ENCODE measurements around the gene TSPO.

The TSPO gene

DNA sequence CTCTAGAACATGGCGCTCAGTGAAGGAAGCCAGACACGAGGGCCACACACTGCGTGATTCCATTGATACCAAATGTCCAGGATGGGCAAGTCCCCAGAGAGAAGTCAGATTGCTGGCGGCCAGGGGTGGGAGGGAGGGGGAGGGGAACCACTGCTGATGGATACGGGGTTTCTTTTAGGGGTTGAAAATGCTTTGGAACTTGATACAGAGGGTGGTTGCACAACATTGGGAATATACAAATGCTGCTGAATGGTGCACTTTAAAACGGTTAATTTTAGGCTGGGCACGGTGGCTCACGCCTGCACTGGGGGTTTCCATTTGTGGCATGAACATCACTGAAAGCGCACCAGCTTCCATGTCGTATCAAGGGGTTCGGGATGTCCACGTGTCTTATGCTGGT lies 5.1 kb downstream of the TSPO start:
- H3K27me3 ChIP-seq (ENCODE audit: control insufficient read depth in 2 of 2, insufficient read depth in 2 of 2, low read length in 2 of 2): no peaks in the 10 kb centered on the region
- no peak overlapping the region for H3K4me3 ChIP-seq (ENCODE audit: low read length in 2 of 2)
- no peaks in the 10 kb centered on the region for H3K9me3 ChIP-seq (ENCODE audit: control insufficient read depth in 2 of 2, low read length in 2 of 2)
- H3K36me3 ChIP-seq (ENCODE audit: control insufficient read depth in 2 of 2, insufficient read depth in 2 of 2, low read length in 2 of 2): peaks cover 5 to 8% of the 10 kb centered on the region in 2 donors
- H3K4me1 ChIP-seq (ENCODE audit: control insufficient read depth in 2 of 2, insufficient read depth in 2 of 2, low read length in 2 of 2): peaks cover 40 to 56% of the 10 kb centered on the region in 2 donors
- H3K27ac ChIP-seq (ENCODE audit: low read depth in 2 of 2, low read length in 2 of 2): no peak overlapping the region
- H3K9ac ChIP-seq (ENCODE audit: low read depth in 1 of 2, low read length in 2 of 2): no peak overlapping the region

DNA sequence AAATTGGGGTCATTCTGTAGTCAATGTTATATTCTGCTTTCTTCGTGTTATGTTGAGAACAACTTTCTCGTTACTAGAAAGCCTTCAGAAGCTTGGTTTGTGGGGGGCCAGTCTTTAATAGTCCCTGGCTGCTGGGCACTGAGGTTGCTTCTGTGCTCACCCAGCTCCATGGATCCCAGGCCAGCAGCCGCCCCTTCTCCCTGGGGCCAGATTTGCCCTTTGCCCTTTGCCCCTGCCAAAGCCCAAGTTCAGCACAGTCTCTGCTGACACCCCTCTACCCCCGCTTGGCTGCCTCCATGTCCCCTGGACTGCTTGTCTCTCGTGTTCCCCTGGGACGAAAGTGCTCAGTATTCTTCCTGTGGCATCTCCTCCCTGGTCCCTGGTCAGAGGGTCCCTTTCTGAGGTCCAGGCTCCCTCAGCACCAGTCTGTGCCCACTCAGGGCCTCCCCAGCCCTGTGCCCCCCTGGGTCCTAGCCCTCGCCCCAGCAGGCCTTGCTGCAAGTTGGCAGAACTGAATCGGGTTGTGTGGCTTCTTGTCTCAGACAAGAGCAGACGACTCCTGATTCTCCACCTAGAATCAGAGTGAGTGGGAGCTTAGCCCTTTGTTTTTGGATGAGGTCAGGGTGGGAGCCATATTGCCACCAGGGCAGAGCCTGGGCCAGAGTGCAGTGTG lies 6.7 kb downstream of the TSPO start:
- Histone ChIP-seq H3K9ac (ENCODE audit: low read depth in 1 of 2, low read length in 2 of 2) (peak overlapping the region in 1 of 2 donors; percentile 53), H3K4me3 (ENCODE audit: low read length in 2 of 2) (no peak overlapping the region), H3K27ac (ENCODE audit: low read depth in 2 of 2, low read length in 2 of 2) (peak overlapping the region; percentile 67 to 83), H3K36me3 (ENCODE audit: control insufficient read depth in 2 of 2, insufficient read depth in 2 of 2, low read length in 2 of 2) (peaks cover 8 to 13% of the 10 kb centered on the region in 2 donors), H3K27me3 (ENCODE audit: control insufficient read depth in 2 of 2, insufficient read depth in 2 of 2, low read length in 2 of 2) (no peaks in the 10 kb centered on the region), H3K9me3 (ENCODE audit: control insufficient read depth in 2 of 2, low read length in 2 of 2) (no peaks in the 10 kb centered on the region), H3K4me1 (ENCODE audit: control insufficient read depth in 2 of 2, insufficient read depth in 2 of 2, low read length in 2 of 2) (peaks cover 33 to 45% of the 10 kb centered on the region in 2 donors)

DNA sequence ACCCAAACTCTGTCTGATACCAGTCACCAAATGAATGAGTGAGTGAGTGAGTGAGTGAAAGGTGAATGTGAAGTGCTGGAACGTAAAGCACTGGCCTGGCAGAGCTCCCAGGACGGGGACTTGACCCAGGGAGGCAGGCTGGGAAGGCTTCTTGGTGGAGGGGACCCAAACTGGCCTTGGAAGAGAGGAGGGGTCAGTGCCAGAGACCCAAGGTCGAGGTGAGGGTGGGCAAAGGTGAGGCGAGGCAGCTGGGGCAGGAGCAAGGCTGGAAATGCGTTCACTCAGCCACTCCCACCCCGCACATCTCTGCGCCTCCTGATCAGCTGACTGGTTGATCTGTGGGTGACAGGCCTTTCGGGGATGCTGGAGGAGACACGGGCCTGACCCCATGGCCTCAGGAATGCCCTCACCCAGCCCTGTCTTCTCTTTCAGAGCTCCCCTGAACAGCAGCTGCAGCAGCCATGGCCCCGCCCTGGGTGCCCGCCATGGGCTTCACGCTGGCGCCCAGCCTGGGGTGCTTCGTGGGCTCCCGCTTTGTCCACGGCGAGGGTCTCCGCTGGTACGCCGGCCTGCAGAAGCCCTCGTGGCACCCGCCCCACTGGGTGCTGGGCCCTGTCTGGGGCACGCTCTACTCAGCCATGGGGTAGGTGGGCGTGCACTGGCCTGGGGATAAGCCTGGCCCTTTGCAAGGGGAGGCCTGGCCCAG lies 7.6 kb downstream of the TSPO start:
- no peak overlapping the region for H3K4me3 ChIP-seq (ENCODE audit: low read length in 2 of 2)
- H3K27ac ChIP-seq (ENCODE audit: low read depth in 2 of 2, low read length in 2 of 2): peak overlapping the region; percentile 67 to 83
- no peaks in the 10 kb centered on the region for H3K9me3 ChIP-seq (ENCODE audit: control insufficient read depth in 2 of 2, low read length in 2 of 2)
- H3K4me1 ChIP-seq (ENCODE audit: control insufficient read depth in 2 of 2, insufficient read depth in 2 of 2, low read length in 2 of 2): peaks cover 40 to 43% of the 10 kb centered on the region in 2 donors
- H3K36me3 ChIP-seq (ENCODE audit: control insufficient read depth in 2 of 2, insufficient read depth in 2 of 2, low read length in 2 of 2): peaks cover 8 to 14% of the 10 kb centered on the region in 2 donors
- H3K9ac ChIP-seq (ENCODE audit: low read depth in 1 of 2, low read length in 2 of 2): peak overlapping the region in 1 of 2 donors; percentile 53
- H3K27me3 ChIP-seq (ENCODE audit: control insufficient read depth in 2 of 2, insufficient read depth in 2 of 2, low read length in 2 of 2): no peaks in the 10 kb centered on the region

DNA sequence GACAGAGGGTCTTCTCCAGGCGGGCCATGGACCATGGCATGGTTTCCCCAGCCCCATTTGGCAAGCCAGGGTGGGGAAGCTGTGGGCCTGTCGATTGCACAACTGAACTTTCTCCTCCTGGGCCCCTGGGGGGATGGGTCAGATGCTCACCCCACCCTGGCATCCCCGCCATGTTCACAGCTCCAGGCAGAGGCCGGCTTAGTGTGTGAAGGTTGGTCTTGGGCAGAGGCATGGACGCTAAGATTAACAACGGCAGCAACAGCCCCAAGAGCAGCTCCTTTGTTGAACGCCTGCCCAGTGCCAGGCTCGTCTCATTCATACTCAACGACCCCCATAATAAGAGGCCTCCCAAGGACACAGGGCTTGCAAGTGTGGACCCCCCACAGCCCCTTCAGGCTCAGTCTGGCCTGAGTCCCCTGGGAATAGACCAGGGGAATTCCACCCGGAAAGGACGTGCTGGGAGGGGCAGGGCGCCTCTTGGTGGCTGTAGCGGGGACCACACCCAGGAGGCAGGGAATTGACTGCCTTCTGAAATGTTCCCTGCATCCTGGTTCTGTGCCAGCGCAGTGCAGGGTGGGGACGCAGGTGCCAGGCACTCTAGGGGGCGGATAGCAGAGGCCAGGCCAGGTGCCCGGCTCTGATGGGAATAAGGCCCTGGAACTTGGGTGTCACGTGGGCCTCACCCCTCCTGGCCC lies 8.3 kb downstream of the TSPO start:
- Histone ChIP-seq H3K9ac (ENCODE audit: low read depth in 1 of 2, low read length in 2 of 2) (peak overlapping the region; percentile 14 to 53), H3K4me1 (ENCODE audit: control insufficient read depth in 2 of 2, insufficient read depth in 2 of 2, low read length in 2 of 2) (peaks cover 39 to 40% of the 10 kb centered on the region in 2 donors), H3K27ac (ENCODE audit: low read depth in 2 of 2, low read length in 2 of 2) (peak overlapping the region; percentile 67 to 83), H3K9me3 (ENCODE audit: control insufficient read depth in 2 of 2, low read length in 2 of 2) (no peaks in the 10 kb centered on the region), H3K36me3 (ENCODE audit: control insufficient read depth in 2 of 2, insufficient read depth in 2 of 2, low read length in 2 of 2) (peaks cover 8 to 14% of the 10 kb centered on the region in 2 donors), H3K27me3 (ENCODE audit: control insufficient read depth in 2 of 2, insufficient read depth in 2 of 2, low read length in 2 of 2) (no peaks in the 10 kb centered on the region), H3K4me3 (ENCODE audit: low read length in 2 of 2) (no peak overlapping the region)

DNA sequence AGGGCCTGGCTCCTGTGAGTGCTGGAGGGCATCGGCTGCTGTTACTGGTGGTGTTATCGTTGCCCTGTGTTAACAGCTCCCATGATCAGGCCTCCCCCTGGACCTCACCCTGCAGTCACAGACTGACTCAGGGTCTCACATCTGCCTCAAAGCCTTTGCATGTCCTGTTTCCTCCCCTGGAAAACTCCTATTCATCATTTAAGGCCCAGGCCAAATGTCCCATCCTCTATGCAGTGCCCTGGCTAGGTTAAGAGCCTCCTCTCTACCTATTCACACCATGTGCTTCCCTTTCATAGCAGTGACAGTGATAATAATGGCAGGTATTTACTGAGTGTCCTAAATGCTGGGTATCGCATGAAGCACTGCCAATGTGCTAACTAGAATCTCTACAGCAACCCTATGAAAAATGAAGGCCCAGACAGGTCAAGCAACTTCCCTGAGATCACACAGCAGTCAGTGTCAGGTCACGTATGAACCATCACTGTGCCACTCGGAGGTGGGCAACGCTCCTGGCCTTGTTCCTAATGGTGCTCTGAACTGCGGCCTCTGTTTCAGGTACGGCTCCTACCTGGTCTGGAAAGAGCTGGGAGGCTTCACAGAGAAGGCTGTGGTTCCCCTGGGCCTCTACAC lies 9.3 kb downstream of the TSPO start:
- H3K9ac ChIP-seq (ENCODE audit: low read depth in 1 of 2, low read length in 2 of 2): peak overlapping the region; percentile 34 to 36
- peak overlapping the region in 1 of 2 donors; percentile 83 for H3K27ac ChIP-seq (ENCODE audit: low read depth in 2 of 2, low read length in 2 of 2)
- H3K36me3 ChIP-seq (ENCODE audit: control insufficient read depth in 2 of 2, insufficient read depth in 2 of 2, low read length in 2 of 2): peaks cover 8 to 10% of the 10 kb centered on the region in 2 donors
- H3K4me3 ChIP-seq (ENCODE audit: low read length in 2 of 2): no peak overlapping the region
- peaks cover 38 to 39% of the 10 kb centered on the region in 2 donors for H3K4me1 ChIP-seq (ENCODE audit: control insufficient read depth in 2 of 2, insufficient read depth in 2 of 2, low read length in 2 of 2)
- no peaks in the 10 kb centered on the region for H3K27me3 ChIP-seq (ENCODE audit: control insufficient read depth in 2 of 2, insufficient read depth in 2 of 2, low read length in 2 of 2)
- no peaks in the 10 kb centered on the region for H3K9me3 ChIP-seq (ENCODE audit: control insufficient read depth in 2 of 2, low read length in 2 of 2)

DNA sequence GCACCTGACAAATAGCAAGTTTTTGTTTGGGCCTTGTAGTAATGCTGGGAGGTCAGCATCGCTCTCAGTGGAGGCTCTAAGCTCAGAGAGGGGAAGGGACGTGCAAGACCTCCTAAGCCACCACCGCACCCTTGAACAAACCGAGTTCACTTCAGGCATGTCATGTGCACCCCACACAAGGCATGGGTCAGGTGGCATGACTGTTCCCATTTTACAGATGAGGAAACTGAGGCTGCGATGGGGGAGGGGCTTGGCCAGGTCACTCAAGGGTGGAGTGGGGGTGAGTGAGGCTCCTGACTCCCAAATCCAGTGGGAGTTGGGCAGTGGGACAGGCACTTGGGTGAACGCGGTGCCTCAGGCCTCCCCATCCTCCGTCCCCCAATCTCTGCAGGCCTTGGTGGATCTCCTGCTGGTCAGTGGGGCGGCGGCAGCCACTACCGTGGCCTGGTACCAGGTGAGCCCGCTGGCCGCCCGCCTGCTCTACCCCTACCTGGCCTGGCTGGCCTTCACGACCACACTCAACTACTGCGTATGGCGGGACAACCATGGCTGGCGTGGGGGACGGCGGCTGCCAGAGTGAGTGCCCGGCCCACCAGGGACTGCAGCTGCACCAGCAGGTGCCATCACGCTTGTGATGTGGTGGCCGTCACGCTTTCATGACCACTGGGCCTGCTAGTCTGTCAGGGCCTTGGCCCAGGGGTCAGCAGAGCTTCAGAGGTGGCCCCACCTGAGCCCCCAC lies 11.2 kb downstream of the TSPO start:
- no peak overlapping the region for H3K4me3 ChIP-seq (ENCODE audit: low read length in 2 of 2)
- no peak overlapping the region for H3K27ac ChIP-seq (ENCODE audit: low read depth in 2 of 2, low read length in 2 of 2)
- H3K27me3 ChIP-seq (ENCODE audit: control insufficient read depth in 2 of 2, insufficient read depth in 2 of 2, low read length in 2 of 2): no peaks in the 10 kb centered on the region
- H3K4me1 ChIP-seq (ENCODE audit: control insufficient read depth in 2 of 2, insufficient read depth in 2 of 2, low read length in 2 of 2): peaks cover 28 to 39% of the 10 kb centered on the region in 2 donors
- H3K36me3 ChIP-seq (ENCODE audit: control insufficient read depth in 2 of 2, insufficient read depth in 2 of 2, low read length in 2 of 2): peaks cover 14 to 15% of the 10 kb centered on the region in 2 donors
- H3K9me3 ChIP-seq (ENCODE audit: control insufficient read depth in 2 of 2, low read length in 2 of 2): no peaks in the 10 kb centered on the region
- no peak overlapping the region for H3K9ac ChIP-seq (ENCODE audit: low read depth in 1 of 2, low read length in 2 of 2)

DNA sequence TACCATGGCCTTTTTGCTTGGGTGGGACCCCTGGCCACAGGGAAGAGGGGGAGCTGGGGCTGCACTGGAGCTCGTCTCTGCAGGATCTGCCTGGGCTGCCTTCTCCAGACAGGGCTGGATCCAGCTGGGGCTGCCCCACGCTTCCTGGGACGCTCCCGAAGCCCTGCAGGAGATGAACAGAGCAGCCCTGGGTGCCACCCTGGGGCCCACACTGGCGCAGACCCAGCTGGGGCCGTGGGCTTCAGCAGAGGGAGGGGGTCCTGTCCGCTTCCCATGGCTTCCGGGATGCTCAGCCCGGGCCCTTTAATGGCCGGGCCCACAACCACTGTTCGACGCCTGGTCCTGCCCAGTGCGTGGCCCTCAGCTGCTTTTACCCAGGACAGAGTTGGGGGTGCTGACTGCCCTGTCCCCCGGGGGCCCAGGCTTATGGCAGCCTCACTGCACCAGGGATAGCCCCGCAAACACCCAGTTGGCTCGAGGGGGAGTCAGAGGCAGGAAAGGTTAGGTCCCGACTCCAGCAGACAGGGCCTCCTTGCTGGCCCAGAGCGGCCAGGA lies 12.0 kb downstream of the TSPO start:
- Histone ChIP-seq H3K9me3 (ENCODE audit: control insufficient read depth in 2 of 2, low read length in 2 of 2) (no peaks in the 10 kb centered on the region), H3K36me3 (ENCODE audit: control insufficient read depth in 2 of 2, insufficient read depth in 2 of 2, low read length in 2 of 2) (peaks cover 18 to 22% of the 10 kb centered on the region in 2 donors), H3K9ac (ENCODE audit: low read depth in 1 of 2, low read length in 2 of 2) (no peak overlapping the region), H3K27ac (ENCODE audit: low read depth in 2 of 2, low read length in 2 of 2) (peak overlapping the region in 1 of 2 donors; percentile 16), H3K4me3 (ENCODE audit: low read length in 2 of 2) (no peak overlapping the region), H3K27me3 (ENCODE audit: control insufficient read depth in 2 of 2, insufficient read depth in 2 of 2, low read length in 2 of 2) (no peaks in the 10 kb centered on the region), H3K4me1 (ENCODE audit: control insufficient read depth in 2 of 2, insufficient read depth in 2 of 2, low read length in 2 of 2) (peaks cover 21 to 32% of the 10 kb centered on the region in 2 donors)

DNA sequence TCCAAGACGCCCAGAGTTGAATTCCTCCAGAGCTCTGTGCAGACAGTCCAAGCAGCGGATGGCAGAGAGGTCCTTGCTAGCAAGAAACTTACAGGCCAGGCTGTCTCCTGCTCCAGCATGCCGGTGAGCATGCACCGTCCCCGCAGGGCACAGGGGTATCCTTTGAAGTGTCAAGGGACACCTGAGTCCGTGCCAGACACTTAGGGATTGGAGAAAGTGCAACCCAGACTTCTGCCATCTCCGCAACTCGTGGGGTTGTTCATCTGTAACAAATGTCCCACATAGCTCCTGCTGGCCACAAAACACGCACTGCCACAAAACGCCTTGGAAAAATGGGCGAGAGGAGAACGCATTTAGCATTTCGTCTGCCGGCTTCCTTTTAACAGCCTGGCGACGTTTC lies 13.3 kb downstream of the TSPO start:
- Histone ChIP-seq H3K27me3 (ENCODE audit: control insufficient read depth in 2 of 2, insufficient read depth in 2 of 2, low read length in 2 of 2) (no peaks in the 10 kb centered on the region), H3K27ac (ENCODE audit: low read depth in 2 of 2, low read length in 2 of 2) (no peak overlapping the region), H3K36me3 (ENCODE audit: control insufficient read depth in 2 of 2, insufficient read depth in 2 of 2, low read length in 2 of 2) (peaks cover 24 to 28% of the 10 kb centered on the region in 2 donors), H3K9me3 (ENCODE audit: control insufficient read depth in 2 of 2, low read length in 2 of 2) (no peaks in the 10 kb centered on the region), H3K9ac (ENCODE audit: low read depth in 1 of 2, low read length in 2 of 2) (no peak overlapping the region), H3K4me1 (ENCODE audit: control insufficient read depth in 2 of 2, insufficient read depth in 2 of 2, low read length in 2 of 2) (peaks cover 10 to 20% of the 10 kb centered on the region in 2 donors), H3K4me3 (ENCODE audit: low read length in 2 of 2) (no peak overlapping the region)

DNA sequence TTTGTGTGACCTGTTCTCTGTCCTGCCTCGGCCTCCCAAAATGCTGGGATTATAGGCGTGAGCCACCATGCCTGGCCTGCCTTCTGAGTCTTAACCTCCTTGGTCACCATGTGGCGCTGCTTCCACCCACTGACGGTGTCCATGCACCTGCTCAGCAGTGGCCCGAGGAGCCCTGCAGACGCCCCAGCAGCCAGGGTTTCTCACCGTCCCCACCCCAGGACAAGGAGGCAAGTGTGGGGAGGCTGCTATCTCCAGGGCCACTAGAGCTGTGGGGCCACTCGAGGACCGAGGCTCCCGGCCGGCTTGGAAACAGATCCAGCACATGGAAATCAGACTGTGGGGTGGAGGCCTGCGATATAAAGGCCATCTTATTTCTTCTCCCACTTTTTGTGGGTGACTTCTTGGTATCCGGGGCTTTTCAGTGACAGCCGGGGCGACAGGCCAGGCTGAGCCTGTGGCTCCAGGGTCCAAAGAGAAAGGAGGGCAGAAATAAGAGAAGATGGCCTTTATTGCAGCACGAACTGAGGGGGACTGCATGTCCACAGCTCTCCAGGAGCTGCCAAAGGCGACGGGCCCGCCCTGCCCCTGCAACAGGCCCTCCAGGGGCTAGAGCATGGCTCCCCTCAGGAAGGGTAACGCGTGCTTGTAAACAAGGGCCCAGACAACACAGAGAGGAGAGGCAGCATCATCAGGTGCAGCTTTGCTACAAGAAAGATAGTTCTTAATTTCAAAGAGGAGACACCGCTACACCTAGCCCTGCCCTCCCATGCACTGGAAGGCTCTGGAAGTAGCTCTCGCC lies 15.0 kb downstream of the TSPO start:
- peaks cover 19 to 20% of the 10 kb centered on the region in 2 donors for H3K4me1 ChIP-seq (ENCODE audit: control insufficient read depth in 2 of 2, insufficient read depth in 2 of 2, low read length in 2 of 2)
- no peak overlapping the region for H3K9ac ChIP-seq (ENCODE audit: low read depth in 1 of 2, low read length in 2 of 2)
- H3K27me3 ChIP-seq (ENCODE audit: control insufficient read depth in 2 of 2, insufficient read depth in 2 of 2, low read length in 2 of 2): no peaks in the 10 kb centered on the region
- H3K36me3 ChIP-seq (ENCODE audit: control insufficient read depth in 2 of 2, insufficient read depth in 2 of 2, low read length in 2 of 2): peaks cover 23 to 25% of the 10 kb centered on the region in 2 donors
- H3K4me3 ChIP-seq (ENCODE audit: low read length in 2 of 2): no peak overlapping the region
- no peak overlapping the region for H3K27ac ChIP-seq (ENCODE audit: low read depth in 2 of 2, low read length in 2 of 2)
- H3K9me3 ChIP-seq (ENCODE audit: control insufficient read depth in 2 of 2, low read length in 2 of 2): no peaks in the 10 kb centered on the region
